HL-60 (cell line): Measurements from ENCODE around the gene MED10.

ENCODE experiments used
- DNase-seq, 2 experiments: peaks; one replicate each; pipeline ENCODE4 v3.0.0-alpha.2; 2010 to 2020; ENCODE audit warnings: low read depth in 1 of 2, low spot score in 1 of 2
- H3K27ac ChIP-seq: fragments of 250-450 bp; sonication (Bioruptor Pico); replicated peaks from 2 replicates; pipeline ENCODE4 v1.5.1; 2020; ENCODE audit warnings: mild to moderate bottlenecking, moderate library complexity
- H3K27me3 ChIP-seq: fragments of 250-450 bp; sonication (Bioruptor Pico); 2 replicates; pipeline ENCODE4 v1.5.1; 2021; ENCODE audit warnings: mild to moderate bottlenecking, moderate library complexity; ENCODE audit not compliant: insufficient read depth, poor library complexity, severe bottlenecking
- H3K4me3 ChIP-seq: replicated peaks from 2 replicates; pipeline ENCODE4 v1.5.1; 2011; ENCODE audit warnings: mild to moderate bottlenecking, control low read depth, low read length; ENCODE audit not compliant: insufficient read depth
- GABPA ChIP-seq: IDR thresholded peaks from 2 replicates; pipeline ENCODE4 v1.6.1; 2012; ENCODE audit warnings: low read depth
- POLR2AphosphoS5 ChIP-seq: IDR thresholded peaks from 2 replicates; pipeline ENCODE4 v1.6.1; 2012; ENCODE audit warnings: low read depth
- SPI1 ChIP-seq: IDR thresholded peaks from 2 replicates; pipeline ENCODE4 v1.6.1; 2012; ENCODE audit warnings: low read depth, mild to moderate bottlenecking, borderline replicate concordance
- TF ChIP-seq, protein P1 (sequence below): IDR thresholded peaks from one replicate; pipeline ENCODE4 v1.5.1; 2011; ENCODE audit warnings: low read length, control low read depth, inconsistent platforms; ENCODE audit not compliant: insufficient read depth
- TF ChIP-seq, protein P2 (sequence below): IDR thresholded peaks from 2 replicates; pipeline ENCODE4 v1.6.1; 2012; ENCODE audit warnings: low read depth; ENCODE audit not compliant: insufficient replicate concordance

MED10 gene

DNA sequence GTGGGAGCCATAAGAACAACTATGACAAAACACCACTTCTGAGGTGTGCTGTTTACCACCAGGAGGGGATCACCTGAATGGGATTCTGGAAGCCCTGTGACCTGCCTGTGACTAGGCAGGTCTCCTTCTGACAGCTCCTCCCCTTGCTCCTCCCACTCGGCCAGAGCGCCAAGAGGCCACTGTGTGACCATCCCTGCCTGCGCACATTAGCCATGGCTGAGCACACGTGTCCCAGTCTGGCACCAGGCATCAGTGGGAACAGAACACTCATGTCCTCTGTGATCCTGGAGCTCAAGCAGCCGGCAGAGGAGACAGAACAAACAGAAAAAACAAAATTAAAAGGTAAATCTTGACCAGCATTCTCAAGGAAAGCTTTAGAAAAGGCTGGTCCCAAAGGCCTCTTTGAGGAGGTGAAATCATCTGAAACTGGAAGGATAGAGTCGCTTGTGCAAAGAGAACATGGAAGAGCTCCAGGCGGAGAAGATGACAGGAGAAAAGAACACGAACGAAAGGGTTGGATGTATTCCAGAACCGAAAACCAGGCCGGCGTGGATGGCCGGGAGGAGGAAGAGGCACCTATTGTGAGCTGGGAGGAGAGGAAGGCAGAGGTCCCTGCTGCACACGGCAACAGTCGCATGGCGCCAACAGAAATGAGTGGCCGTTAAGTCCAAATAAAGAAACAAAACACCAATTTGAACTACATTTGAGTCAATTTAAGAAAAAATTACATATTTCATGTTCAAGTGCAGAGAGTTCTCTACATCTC, 5.1 kb downstream of the MED10 start:
- TF ChIP-seq, protein P1, sequence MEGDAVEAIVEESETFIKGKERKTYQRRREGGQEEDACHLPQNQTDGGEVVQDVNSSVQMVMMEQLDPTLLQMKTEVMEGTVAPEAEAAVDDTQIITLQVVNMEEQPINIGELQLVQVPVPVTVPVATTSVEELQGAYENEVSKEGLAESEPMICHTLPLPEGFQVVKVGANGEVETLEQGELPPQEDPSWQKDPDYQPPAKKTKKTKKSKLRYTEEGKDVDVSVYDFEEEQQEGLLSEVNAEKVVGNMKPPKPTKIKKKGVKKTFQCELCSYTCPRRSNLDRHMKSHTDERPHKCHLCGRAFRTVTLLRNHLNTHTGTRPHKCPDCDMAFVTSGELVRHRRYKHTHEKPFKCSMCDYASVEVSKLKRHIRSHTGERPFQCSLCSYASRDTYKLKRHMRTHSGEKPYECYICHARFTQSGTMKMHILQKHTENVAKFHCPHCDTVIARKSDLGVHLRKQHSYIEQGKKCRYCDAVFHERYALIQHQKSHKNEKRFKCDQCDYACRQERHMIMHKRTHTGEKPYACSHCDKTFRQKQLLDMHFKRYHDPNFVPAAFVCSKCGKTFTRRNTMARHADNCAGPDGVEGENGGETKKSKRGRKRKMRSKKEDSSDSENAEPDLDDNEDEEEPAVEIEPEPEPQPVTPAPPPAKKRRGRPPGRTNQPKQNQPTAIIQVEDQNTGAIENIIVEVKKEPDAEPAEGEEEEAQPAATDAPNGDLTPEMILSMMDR = no peak
- TF ChIP-seq SPI1 = no peak
- TF ChIP-seq GABPA = no peak
- TF ChIP-seq POLR2AphosphoS5 = no peak
- TF ChIP-seq, protein P2, sequence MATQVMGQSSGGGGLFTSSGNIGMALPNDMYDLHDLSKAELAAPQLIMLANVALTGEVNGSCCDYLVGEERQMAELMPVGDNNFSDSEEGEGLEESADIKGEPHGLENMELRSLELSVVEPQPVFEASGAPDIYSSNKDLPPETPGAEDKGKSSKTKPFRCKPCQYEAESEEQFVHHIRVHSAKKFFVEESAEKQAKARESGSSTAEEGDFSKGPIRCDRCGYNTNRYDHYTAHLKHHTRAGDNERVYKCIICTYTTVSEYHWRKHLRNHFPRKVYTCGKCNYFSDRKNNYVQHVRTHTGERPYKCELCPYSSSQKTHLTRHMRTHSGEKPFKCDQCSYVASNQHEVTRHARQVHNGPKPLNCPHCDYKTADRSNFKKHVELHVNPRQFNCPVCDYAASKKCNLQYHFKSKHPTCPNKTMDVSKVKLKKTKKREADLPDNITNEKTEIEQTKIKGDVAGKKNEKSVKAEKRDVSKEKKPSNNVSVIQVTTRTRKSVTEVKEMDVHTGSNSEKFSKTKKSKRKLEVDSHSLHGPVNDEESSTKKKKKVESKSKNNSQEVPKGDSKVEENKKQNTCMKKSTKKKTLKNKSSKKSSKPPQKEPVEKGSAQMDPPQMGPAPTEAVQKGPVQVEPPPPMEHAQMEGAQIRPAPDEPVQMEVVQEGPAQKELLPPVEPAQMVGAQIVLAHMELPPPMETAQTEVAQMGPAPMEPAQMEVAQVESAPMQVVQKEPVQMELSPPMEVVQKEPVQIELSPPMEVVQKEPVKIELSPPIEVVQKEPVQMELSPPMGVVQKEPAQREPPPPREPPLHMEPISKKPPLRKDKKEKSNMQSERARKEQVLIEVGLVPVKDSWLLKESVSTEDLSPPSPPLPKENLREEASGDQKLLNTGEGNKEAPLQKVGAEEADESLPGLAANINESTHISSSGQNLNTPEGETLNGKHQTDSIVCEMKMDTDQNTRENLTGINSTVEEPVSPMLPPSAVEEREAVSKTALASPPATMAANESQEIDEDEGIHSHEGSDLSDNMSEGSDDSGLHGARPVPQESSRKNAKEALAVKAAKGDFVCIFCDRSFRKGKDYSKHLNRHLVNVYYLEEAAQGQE = no peak
- Histone ChIP-seq H3K27me3 (no peaks in the 10 kb centered on the region), H3K27ac (no peak overlapping the region), H3K4me3 (no peak overlapping the region)
- no peak for DNase-seq

DNA sequence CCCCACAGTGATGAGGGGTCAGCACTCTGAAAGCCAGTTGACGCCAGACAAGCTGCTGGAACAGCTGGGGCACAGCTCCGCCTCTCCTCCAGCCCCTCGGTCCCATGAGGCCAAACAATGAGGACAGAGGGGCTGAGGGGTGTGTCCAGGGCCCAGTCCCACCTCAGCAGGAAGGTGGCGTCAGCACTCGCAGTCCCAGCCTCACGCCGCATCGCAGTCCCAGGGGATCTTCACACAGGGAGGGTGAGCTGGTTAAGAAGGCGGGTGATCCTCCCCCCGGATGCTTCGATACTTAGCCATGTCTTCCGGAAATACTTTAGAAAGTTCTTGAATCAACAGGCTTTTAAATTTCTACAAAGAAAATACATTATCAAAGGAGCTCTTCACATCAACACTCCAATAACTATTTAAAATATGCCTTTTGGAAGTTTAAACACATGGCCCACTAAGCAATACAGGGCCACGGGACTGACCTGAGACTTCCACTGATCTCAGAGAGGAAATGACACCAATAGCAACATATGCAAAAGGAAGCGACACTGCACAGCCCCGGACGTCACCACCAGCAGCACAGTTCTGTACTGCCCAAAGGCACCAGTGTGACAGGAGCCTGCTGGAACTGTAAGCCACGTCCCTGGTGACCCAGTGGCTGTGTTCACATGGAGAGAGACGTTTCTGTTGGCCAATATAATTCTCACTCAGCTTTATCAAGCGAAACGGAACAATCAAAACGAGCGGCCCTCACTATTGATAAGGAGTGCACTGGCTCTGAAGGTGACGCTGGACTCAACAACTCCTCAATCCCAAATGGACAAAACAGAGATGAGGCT, 5.9 kb downstream of the MED10 start:
- Histone ChIP-seq H3K27me3 (no peaks in the 10 kb centered on the region), H3K4me3 (no peak overlapping the region), H3K27ac (no peak overlapping the region)
- TF ChIP-seq SPI1 (no peak), POLR2AphosphoS5 (no peak), GABPA (no peak)
- TF ChIP-seq, protein P1 = no peak
- TF ChIP-seq, protein P2 = no peak
- no peak for DNase-seq

DNA sequence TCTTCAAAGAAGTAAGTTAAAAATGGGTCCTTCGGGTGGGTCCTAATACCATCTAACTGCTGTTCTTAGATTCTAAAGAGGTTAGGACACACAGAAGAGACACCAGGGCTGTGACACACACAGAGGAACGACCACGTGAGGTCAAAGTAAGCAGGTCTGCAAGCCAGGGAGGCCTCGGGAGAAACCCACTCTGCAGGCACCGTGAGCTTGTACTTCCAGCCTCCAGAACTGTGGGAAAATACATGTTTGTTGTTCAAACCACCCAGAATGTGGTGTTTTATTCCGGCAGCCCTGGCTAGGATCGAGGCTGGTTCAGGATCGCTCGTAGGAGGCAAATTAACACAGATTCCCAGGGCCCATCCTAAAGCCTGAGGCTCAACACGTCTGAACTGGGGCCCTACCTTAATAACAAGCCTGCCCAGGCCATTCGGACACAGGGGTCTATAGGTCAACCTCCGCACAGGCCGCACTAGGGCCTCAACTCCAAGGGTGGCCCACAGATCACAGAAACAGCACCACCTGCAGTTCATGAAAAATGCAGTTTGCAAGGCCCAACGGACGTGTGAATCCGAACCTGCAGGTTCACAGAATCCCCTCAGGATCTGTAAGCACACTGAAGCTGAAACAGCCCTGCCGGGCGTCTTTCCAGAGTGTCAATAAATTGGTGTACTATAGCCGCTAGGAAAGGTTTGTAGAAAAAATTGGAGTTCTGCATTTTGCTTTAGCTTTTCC, 7.1 kb downstream of the MED10 start:
- Histone ChIP-seq H3K4me3 (no peak overlapping the region), H3K27me3 (no peaks in the 10 kb centered on the region), H3K27ac (no peak overlapping the region)
- no peak for TF ChIP-seq POLR2AphosphoS5
- no peak for TF ChIP-seq SPI1
- TF ChIP-seq, protein P1 = no peak
- TF ChIP-seq, protein P2 = no peak
- TF ChIP-seq GABPA = no peak
- no peak for DNase-seq
